ENCODE data around the gene TGFA. TPM values are rescaled to one million over a fixed set of nuclear protein-coding genes. Genes with fewer than 3 reads are reported as not detected.

The TGFA gene
- total RNA-seq, 4 donors from 2014 or later, result 10.7 to 51.3 (median 33.7) TPM

GRCh38 chr2:70435138-70435537 lies 118.5 kb downstream of the TGFA start:
- in situ Hi-C loops (cut with MboI; ENCODE audit: low pct_ligation_motif_present in 1 of 4, low pct_unique_long_range_greater_than_20kb in 1 of 4, low sequenced_read_pairs in 3 of 4), result no loop called here
- WGBS, 2 donors (ENCODE audit: low coverage in 1 of 2), result 66 to 100% methylated on average over 1 of the region's 1 CpG

GRCh38 chr2:70433315-70433714 lies 120.3 kb downstream of the TGFA start:
- Histone ChIP-seq H3K9me3 (no peaks in the 10 kb centered on the region), H3K36me3 (no peaks in the 10 kb centered on the region), H3K27ac (no peak overlapping the region), H3K4me1 (no peaks in the 10 kb centered on the region), H3K4me3 (no peak overlapping the region), H3K27me3 (no peaks in the 10 kb centered on the region)
- WGBS, 2 donors (ENCODE audit: low coverage in 1 of 2), result 85% methylated on average over 1 of the region's 1 CpG
- TF ChIP-seq CTCF (IDR thresholded peaks at IDR 0.05) (no peak), EP300 (IDR thresholded peaks at IDR 0.05; ENCODE audit: low read depth) (no peak), POLR2AphosphoS5 (IDR thresholded peaks at IDR 0.05) (no peak), POLR2A (IDR thresholded peaks at IDR 0.05) (no peak)
- DNase-seq, result no peak
- in situ Hi-C loops (cut with MboI; ENCODE audit: low pct_ligation_motif_present in 1 of 4, low pct_unique_long_range_greater_than_20kb in 1 of 4, low sequenced_read_pairs in 3 of 4) (no loop called here), intact Hi-C loops (cut with DNase I; ENCODE audit: low total_unique reads) (no loop called here)

More at GRCh38 chr2:70435138-70435537, 118.5 kb downstream of the TGFA start:
- no peaks in the 10 kb centered on the region for H3K4me1 ChIP-seq
- intact Hi-C loops (cut with DNase I; ENCODE audit: low total_unique reads), result no loop called here
- no peaks in the 10 kb centered on the region for H3K9me3 ChIP-seq
- no peak overlapping the region for H3K4me3 ChIP-seq
- DNase-seq, result no peak
- TF ChIP-seq CTCF (IDR thresholded peaks at IDR 0.05) (no peak), POLR2A (IDR thresholded peaks at IDR 0.05) (no peak), EP300 (IDR thresholded peaks at IDR 0.05; ENCODE audit: low read depth) (no peak), POLR2AphosphoS5 (IDR thresholded peaks at IDR 0.05) (no peak)
- H3K27me3 ChIP-seq, result no peaks in the 10 kb centered on the region
- no peaks in the 10 kb centered on the region for H3K36me3 ChIP-seq
- H3K27ac ChIP-seq, result no peak overlapping the region

GRCh38 chr2:70431716-70432347 lies 121.8 kb downstream of the TGFA start:
- H3K27ac ChIP-seq, result no peak overlapping the region
- WGBS, 2 donors (ENCODE audit: low coverage in 1 of 2), result 54 to 65% methylated on average over 4 of the region's 4 CpGs
- H3K4me3 ChIP-seq, result no peak overlapping the region
- TF ChIP-seq CTCF (IDR thresholded peaks at IDR 0.05) (no peak), EP300 (IDR thresholded peaks at IDR 0.05; ENCODE audit: low read depth) (no peak), POLR2A (IDR thresholded peaks at IDR 0.05) (no peak)
- no peak for DNase-seq
- no peaks in the 10 kb centered on the region for H3K9me3 ChIP-seq
- H3K27me3 ChIP-seq, result no peaks in the 10 kb centered on the region
- no peaks in the 10 kb centered on the region for H3K36me3 ChIP-seq
- in situ Hi-C loops (cut with MboI; ENCODE audit: low pct_ligation_motif_present in 1 of 4, low pct_unique_long_range_greater_than_20kb in 1 of 4, low sequenced_read_pairs in 3 of 4) (no loop called here), intact Hi-C loops (cut with DNase I; ENCODE audit: low total_unique reads) (no loop called here)
- H3K4me1 ChIP-seq, result no peaks in the 10 kb centered on the region

GRCh38 chr2:70426341-70426740 lies 127.3 kb downstream of the TGFA start:
- 96 to 100% methylated on average over 2 of the region's 2 CpGs for WGBS, 2 donors (ENCODE audit: low coverage in 1 of 2)
- H3K27ac ChIP-seq, result no peak overlapping the region
- DNase-seq, result no peak
- intact Hi-C loops (cut with DNase I; ENCODE audit: low total_unique reads) (no loop called here), in situ Hi-C loops (cut with MboI; ENCODE audit: low pct_ligation_motif_present in 1 of 4, low pct_unique_long_range_greater_than_20kb in 1 of 4, low sequenced_read_pairs in 3 of 4) (no loop called here)
- H3K9me3 ChIP-seq, result no peaks in the 10 kb centered on the region
- no peak for TF ChIP-seq CTCF (IDR thresholded peaks at IDR 0.05)
- no peak for TF ChIP-seq EP300 (IDR thresholded peaks at IDR 0.05; ENCODE audit: low read depth)
- no peak for TF ChIP-seq POLR2AphosphoS5 (IDR thresholded peaks at IDR 0.05)
- no peak for TF ChIP-seq POLR2A (IDR thresholded peaks at IDR 0.05)
- no peaks in the 10 kb centered on the region for H3K4me1 ChIP-seq
- H3K27me3 ChIP-seq, result no peaks in the 10 kb centered on the region
- H3K36me3 ChIP-seq, result no peaks in the 10 kb centered on the region
- H3K4me3 ChIP-seq, result no peak overlapping the region

All from transverse colon (tissue), 4 donors.